IMR-90 (cell line): Measurements from ENCODE around the gene STARD3. TPM values are rescaled to one million over a fixed set of nuclear protein-coding genes. Genes with fewer than 3 reads are reported as not detected.

ENCODE experiments used
- CEBPB ChIP-seq: IDR thresholded peaks from 2 replicates; pipeline ENCODE4 v1.6.1; 2012; ENCODE audit warnings: low read depth, low read length, improper control_type of control experiment
- CTCF ChIP-seq: conservative IDR thresholded peaks from 2 replicates; pipeline ENCODE4 v1.5.1; 2012; ENCODE audit warnings: mild to moderate bottlenecking, low read depth, low read length, improper control_type of control experiment
- RAD21 ChIP-seq: IDR thresholded peaks from 2 replicates; pipeline ENCODE4 v1.6.1; 2012; ENCODE audit warnings: low read length, improper control_type of control experiment
- RCOR1 ChIP-seq: IDR thresholded peaks from 2 replicates; pipeline ENCODE4 v1.6.1; 2012; ENCODE audit warnings: mild to moderate bottlenecking, low read length, improper control_type of control experiment; ENCODE audit not compliant: insufficient replicate concordance
- polyA plus RNA-seq, 3 experiments: library from polyadenylated mRNA; depleted of rRNA; stranded (reverse); fragments of >200 nt; gene quantifications; 2 replicates each; pipeline ENCODE4 v1.2.3, GENCODE V29; 2012; ENCODE audit warnings: low replicate concordance in 1 of 3
- total RNA-seq: library from RNA; depleted of rRNA; stranded (reverse); fragments of >200 nt; gene quantifications from 2 replicates; pipeline ENCODE4 v1.2.3, GENCODE V29; 2012

STARD3 gene
- total and polyA plus RNA-seq, 2 of the 4 experiments (the other 2 are of a cell fraction): 8.1 to 50.4 TPM

DNA sequence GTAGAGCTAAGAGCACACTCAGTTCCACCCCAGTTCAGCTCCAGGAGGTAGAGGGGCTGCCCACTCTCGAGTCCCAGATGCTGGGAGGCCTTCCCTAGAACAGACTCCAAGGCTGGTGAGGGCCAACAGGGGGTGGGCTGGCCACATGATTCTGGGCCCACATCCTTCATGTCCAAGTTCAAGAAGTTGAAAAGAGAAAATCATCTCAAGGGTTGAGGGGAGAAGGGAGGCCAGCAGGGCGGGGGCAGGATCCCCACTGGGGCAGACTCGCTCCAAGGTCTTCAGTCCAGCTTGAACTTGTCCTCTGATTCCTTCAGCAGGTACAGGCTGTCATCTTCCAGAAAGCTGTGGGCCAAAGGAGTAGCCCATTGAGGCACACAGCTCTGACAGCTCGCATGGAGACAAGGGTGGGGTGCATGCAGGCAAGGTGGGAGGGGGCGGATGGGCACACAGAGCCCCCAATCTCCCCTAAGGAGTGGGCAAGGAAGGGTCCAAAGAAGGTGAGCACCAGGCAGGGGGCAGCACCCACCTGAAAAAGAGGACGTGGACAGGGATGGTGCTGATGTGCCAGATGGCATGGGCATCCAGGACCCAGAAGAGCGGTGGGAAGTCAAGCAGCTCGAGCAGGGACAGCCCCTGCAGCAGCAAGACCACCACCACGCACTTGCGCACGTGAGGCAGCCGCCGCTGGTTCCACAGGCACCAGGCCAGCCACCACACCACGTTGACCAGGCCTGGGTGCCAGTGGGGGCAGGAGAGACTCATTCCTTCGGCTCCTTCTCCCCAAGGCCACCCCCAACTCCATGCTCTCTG is 35.8 kb downstream of the STARD3 start (continued):
- TF ChIP-seq CTCF: no peak
- no peak for TF ChIP-seq RAD21
- no peak for TF ChIP-seq RCOR1
- TF ChIP-seq CEBPB: no peak
